ENCODE results near the gene GUSB. TPM values are rescaled to one million over a fixed set of nuclear protein-coding genes. Genes with fewer than 3 reads are reported as not detected.

Gene GUSB
- total and polyA plus RNA-seq, 2 experiments from 2014 or later: 33.6 to 47.0 TPM

DNA sequence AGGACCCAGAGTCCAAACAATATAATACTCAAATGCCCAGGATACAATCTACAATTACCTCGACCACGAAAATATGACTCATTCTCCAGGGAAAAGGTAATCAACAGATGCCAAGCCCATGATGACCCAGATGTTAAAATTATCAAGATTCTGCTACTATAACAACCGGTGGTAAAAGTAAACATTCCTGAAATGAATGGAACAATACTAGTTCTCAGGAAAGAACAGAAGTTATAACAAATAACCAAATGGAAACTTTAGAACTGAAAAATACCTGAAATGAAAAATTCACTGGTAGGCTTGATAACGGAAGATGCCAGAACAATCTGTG, 34.1 kb upstream of the GUSB start (continued):
- TF ChIP-seq ZNF331 (CRISPR knock-in tag; IDR thresholded peaks at IDR 0.05; ENCODE audit: low read depth) (no peak), JUNB (IDR thresholded peaks at IDR 0.05; ENCODE audit: unreplicated experiment) (no peak)

GRCh38 chr7:66015440-66016130, 33.6 kb upstream of the GUSB start:
- no peak for ATAC-seq
- H3K36me3 Mint-ChIP-seq (ENCODE audit: low read depth): no peaks in the 10 kb centered on the region

More at GRCh38 chr7:66015440-66016130, 33.6 kb upstream of the GUSB start:
- H3K9me2 ChIP-seq (ENCODE audit: insufficient read depth): no peaks in the 10 kb centered on the region
- no peaks in the 10 kb centered on the region for H3K36me3 ChIP-seq (ENCODE audit: insufficient read depth)
- H3K9me3 Mint-ChIP-seq: no peaks in the 10 kb centered on the region
- H3K27ac Mint-ChIP-seq: no peak overlapping the region
- no peaks in the 10 kb centered on the region for H3K79me2 ChIP-seq (replicated peaks; ENCODE audit: insufficient read depth)
- H3K27ac ChIP-seq (ENCODE audit: low read depth): no peak overlapping the region
- no peaks in the 10 kb centered on the region for H3K27me3 ChIP-seq (ENCODE audit: insufficient read depth)
- peaks cover 3% of the 10 kb centered on the region for H3K27me3 Mint-ChIP-seq (ENCODE audit: insufficient read depth, low read depth, poor library complexity)
- no peaks in the 10 kb centered on the region for H3F3A ChIP-seq (replicated peaks; ENCODE audit: low read depth)
- H3K4me2 ChIP-seq: no peak overlapping the region
- H3K4me1 Mint-ChIP-seq: no peaks in the 10 kb centered on the region
- no peak overlapping the region for H3K4me3 Mint-ChIP-seq
- TF ChIP-seq ZNF114 (CRISPR knock-in tag; IDR thresholded peaks at IDR 0.05) (no peak), ETS1 (IDR thresholded peaks at IDR 0.05) (no peak), JUNB (IDR thresholded peaks at IDR 0.05; ENCODE audit: unreplicated experiment) (no peak), STAT1 (IDR thresholded peaks at IDR 0.05; ENCODE audit: unreplicated experiment) (no peak)
- TF ChIP-seq, protein P1, sequence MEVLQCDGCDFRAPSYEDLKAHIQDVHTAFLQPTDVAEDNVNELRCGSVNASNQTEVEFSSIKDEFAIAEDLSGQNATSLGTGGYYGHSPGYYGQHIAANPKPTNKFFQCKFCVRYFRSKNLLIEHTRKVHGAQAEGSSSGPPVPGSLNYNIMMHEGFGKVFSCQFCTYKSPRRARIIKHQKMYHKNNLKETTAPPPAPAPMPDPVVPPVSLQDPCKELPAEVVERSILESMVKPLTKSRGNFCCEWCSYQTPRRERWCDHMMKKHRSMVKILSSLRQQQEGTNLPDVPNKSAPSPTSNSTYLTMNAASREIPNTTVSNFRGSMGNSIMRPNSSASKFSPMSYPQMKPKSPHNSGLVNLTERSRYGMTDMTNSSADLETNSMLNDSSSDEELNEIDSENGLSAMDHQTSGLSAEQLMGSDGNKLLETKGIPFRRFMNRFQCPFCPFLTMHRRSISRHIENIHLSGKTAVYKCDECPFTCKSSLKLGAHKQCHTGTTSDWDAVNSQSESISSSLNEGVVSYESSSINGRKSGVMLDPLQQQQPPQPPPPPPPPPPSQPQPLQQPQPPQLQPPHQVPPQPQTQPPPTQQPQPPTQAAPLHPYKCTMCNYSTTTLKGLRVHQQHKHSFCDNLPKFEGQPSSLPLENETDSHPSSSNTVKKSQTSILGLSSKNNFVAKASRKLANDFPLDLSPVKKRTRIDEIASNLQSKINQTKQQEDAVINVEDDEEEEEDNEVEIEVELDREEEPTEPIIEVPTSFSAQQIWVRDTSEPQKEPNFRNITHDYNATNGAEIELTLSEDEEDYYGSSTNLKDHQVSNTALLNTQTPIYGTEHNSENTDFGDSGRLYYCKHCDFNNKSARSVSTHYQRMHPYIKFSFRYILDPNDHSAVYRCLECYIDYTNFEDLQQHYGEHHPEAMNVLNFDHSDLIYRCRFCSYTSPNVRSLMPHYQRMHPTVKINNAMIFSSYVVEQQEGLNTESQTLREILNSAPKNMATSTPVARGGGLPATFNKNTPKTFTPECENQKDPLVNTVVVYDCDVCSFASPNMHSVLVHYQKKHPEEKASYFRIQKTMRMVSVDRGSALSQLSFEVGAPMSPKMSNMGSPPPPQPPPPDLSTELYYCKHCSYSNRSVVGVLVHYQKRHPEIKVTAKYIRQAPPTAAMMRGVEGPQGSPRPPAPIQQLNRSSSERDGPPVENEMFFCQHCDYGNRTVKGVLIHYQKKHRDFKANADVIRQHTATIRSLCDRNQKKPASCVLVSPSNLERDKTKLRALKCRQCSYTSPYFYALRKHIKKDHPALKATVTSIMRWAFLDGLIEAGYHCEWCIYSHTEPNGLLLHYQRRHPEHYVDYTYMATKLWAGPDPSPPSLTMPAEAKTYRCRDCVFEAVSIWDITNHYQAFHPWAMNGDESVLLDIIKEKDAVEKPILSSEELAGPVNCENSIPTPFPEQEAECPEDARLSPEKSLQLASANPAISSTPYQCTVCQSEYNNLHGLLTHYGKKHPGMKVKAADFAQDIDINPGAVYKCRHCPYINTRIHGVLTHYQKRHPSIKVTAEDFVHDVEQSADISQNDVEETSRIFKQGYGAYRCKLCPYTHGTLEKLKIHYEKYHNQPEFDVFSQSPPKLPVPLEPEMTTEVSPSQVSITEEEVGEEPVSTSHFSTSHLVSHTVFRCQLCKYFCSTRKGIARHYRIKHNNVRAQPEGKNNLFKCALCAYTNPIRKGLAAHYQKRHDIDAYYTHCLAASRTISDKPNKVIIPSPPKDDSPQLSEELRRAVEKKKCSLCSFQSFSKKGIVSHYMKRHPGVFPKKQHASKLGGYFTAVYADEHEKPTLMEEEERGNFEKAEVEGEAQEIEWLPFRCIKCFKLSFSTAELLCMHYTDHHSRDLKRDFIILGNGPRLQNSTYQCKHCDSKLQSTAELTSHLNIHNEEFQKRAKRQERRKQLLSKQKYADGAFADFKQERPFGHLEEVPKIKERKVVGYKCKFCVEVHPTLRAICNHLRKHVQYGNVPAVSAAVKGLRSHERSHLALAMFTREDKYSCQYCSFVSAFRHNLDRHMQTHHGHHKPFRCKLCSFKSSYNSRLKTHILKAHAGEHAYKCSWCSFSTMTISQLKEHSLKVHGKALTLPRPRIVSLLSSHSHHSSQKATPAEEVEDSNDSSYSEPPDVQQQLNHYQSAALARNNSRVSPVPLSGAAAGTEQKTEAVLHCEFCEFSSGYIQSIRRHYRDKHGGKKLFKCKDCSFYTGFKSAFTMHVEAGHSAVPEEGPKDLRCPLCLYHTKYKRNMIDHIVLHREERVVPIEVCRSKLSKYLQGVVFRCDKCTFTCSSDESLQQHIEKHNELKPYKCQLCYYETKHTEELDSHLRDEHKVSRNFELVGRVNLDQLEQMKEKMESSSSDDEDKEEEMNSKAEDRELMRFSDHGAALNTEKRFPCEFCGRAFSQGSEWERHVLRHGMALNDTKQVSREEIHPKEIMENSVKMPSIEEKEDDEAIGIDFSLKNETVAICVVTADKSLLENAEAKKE (CRISPR knock-in tag; IDR thresholded peaks at IDR 0.05): no peak
- H2AFZ ChIP-seq: no peak overlapping the region
- no peaks in the 10 kb centered on the region for H4K20me1 ChIP-seq (replicated peaks; ENCODE audit: insufficient read depth)
- no peaks in the 10 kb centered on the region for H3K4me1 ChIP-seq (ENCODE audit: insufficient read depth)
- no peak for DNase-seq (ENCODE audit: low spot score)
- H3K4me3 ChIP-seq: no peak overlapping the region

Measured in GM23338 (cell line).